CD4-positive, alpha-beta T cell (primary cell): Measurements from ENCODE around the gene TIMM17A. TPM values are rescaled to one million over a fixed set of nuclear protein-coding genes. Genes with fewer than 3 reads are reported as not detected.

Experiments used
- ATAC-seq: fragments of 200-7000 bp; cut with Tn5 transposase; one replicate; pipeline ENCODE4 v1.10.0; 2022; ENCODE audit warnings: mild to moderate bottlenecking; ENCODE audit not compliant: poor library complexity
- CTCF ChIA-PET: fragments of 350-600 bp; sonication (Branson Sonifier 250); formaldehyde crosslinking; loops from one replicate; lab custom pipeline; 2021; ENCODE audit warnings: antibody characterized with exemption, inconsistent platforms; lab: Charles Lee
- POLR2A ChIA-PET: fragments of 350-600 bp; sonication (Branson Sonifier 250); formaldehyde crosslinking; loops from one replicate; lab custom pipeline; 2021; ENCODE audit warnings: antibody characterized with exemption, inconsistent platforms; lab: Charles Lee
- DNase-seq, 14 experiments: peaks; one replicate each; pipeline ENCODE4 v3.0.0-alpha.2; 2013 to 2020; ENCODE audit warnings: mixed read lengths in 2 of 14
- H3K27ac ChIP-seq, 2 donors: one replicate each; pipeline versions ENCODE4 v1.5.1 to v1.7.0; 2013; ENCODE audit warnings: low read length in 2 of 2, low read depth in 1 of 2, mild to moderate bottlenecking in 1 of 2
- H3K27me3 ChIP-seq, 2 experiments: 1 replicate in 1 of 2; 2 replicates in 1 of 2; pipeline versions ENCODE4 v1.6.1 to v1.7.0; 2013; ENCODE audit warnings: low read length in 2 of 2, control low read depth in 1 of 2, mild to moderate bottlenecking in 1 of 2, moderate library complexity in 1 of 2; ENCODE audit not compliant: insufficient read depth in 2 of 2, control insufficient read depth in 1 of 2
- H3K36me3 ChIP-seq: one replicate; pipeline ENCODE4 v1.6.1; 2013; ENCODE audit warnings: low read length, control low read depth; ENCODE audit not compliant: insufficient read depth
- H3K4me1 ChIP-seq: one replicate; pipeline ENCODE4 v1.6.1; 2013; ENCODE audit warnings: low read length, control low read depth; ENCODE audit not compliant: insufficient read depth
- H3K4me3 ChIP-seq: one replicate; pipeline ENCODE4 v1.5.1; 2013; ENCODE audit warnings: mild to moderate bottlenecking, low read length, moderate library complexity
- H3K9me3 ChIP-seq, 2 experiments: 1 replicate in 1 of 2; 2 replicates in 1 of 2; pipeline versions ENCODE4 v1.6.1 to v1.7.0; 2013; ENCODE audit warnings: low read length in 2 of 2, mild to moderate bottlenecking in 2 of 2, control low read depth in 1 of 2, moderate library complexity in 1 of 2; ENCODE audit not compliant: control insufficient read depth in 1 of 2, insufficient read depth in 1 of 2
- H3K27ac Mint-ChIP-seq: one replicate; pipeline ENCODE4 v1.8.0; 2020; ENCODE audit warnings: mixed read lengths
- H3K27me3 Mint-ChIP-seq: one replicate; pipeline ENCODE4 v1.8.0; 2021; ENCODE audit warnings: mixed read lengths
- H3K36me3 Mint-ChIP-seq: one replicate; pipeline ENCODE4 v1.8.0; 2021; ENCODE audit warnings: low read depth, mixed read lengths
- H3K4me1 Mint-ChIP-seq: one replicate; pipeline ENCODE4 v1.8.0; 2021; ENCODE audit warnings: low read depth, mixed read lengths
- H3K4me3 Mint-ChIP-seq: one replicate; pipeline ENCODE4 v1.8.0; 2020; ENCODE audit warnings: mild to moderate bottlenecking, mixed read lengths
- H3K9me3 Mint-ChIP-seq: one replicate; pipeline ENCODE4 v1.8.0; 2020; ENCODE audit warnings: mixed read lengths
- intact Hi-C, 2 experiments: fragments of 100-400 bp; cut with DNase I in 1 of 2; cut with micrococcal nuclease in 1 of 2; formaldehyde crosslinking; loops; one replicate each; pipeline versions ENCODE4 v1.15.1 to v1.9.0; 2023 to 2025; cut with DNase I, micrococcal nuclease
- total RNA-seq, 174 experiments: library from RNA in 2 of 174; stranded (reverse) in 2 of 174; gene quantifications; one replicate each; pipeline ENCODE4 v1.2.3 and lab custom pipeline; 2021 to 2026
- TF ChIP-seq, protein P1 (sequence below): fragments of 200-600 bp; IDR thresholded peaks from one replicate; pipeline ENCODE4 v1.8.0; 2022; ENCODE audit warnings: antibody characterized with exemption, mild to moderate bottlenecking

Gene TIMM17A
- total RNA-seq, 2 experiments from 2014 or later: 46.2 to 49.6 TPM

DNA sequence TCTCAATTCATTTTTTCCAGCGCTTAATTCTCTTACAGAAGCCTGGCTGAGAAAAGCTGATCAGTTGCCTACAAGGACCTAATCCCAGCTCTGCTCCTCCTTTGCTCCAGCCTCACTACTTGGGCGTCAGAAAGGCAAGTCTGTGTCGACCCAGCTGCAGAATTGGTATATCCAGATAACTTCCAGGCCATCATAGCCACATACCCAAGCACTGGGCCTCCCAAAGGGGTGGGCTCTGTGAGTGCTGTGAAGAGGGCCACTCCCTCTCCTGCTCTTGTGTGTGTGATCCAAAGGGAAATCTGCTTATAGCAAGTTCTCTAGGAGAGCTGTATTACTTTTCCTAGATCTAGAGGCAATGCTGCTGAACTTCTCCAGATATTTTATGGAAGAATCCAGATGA, 27.0 kb upstream of the TIMM17A start:
- Mint-ChIP-seq H3K36me3 (no peaks in the 10 kb centered on the region), H3K27ac (no peak overlapping the region), H3K27me3 (peaks cover 4% of the 10 kb centered on the region), H3K9me3 (no peaks in the 10 kb centered on the region), H3K4me3 (no peak overlapping the region), H3K4me1 (no peaks in the 10 kb centered on the region)
- ChIA-PET CTCF (no interaction called here), POLR2A (no interaction called here)
- no peaks in the 10 kb centered on the region for H3K36me3 ChIP-seq
- H3K27me3 ChIP-seq: peaks cover 8 to 11% of the 10 kb centered on the region in 2 experiments
- intact Hi-C loops: no loop called here
- H3K4me1 ChIP-seq: no peaks in the 10 kb centered on the region
- TF ChIP-seq, protein P1, sequence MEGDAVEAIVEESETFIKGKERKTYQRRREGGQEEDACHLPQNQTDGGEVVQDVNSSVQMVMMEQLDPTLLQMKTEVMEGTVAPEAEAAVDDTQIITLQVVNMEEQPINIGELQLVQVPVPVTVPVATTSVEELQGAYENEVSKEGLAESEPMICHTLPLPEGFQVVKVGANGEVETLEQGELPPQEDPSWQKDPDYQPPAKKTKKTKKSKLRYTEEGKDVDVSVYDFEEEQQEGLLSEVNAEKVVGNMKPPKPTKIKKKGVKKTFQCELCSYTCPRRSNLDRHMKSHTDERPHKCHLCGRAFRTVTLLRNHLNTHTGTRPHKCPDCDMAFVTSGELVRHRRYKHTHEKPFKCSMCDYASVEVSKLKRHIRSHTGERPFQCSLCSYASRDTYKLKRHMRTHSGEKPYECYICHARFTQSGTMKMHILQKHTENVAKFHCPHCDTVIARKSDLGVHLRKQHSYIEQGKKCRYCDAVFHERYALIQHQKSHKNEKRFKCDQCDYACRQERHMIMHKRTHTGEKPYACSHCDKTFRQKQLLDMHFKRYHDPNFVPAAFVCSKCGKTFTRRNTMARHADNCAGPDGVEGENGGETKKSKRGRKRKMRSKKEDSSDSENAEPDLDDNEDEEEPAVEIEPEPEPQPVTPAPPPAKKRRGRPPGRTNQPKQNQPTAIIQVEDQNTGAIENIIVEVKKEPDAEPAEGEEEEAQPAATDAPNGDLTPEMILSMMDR: no peak
- no peak overlapping the region for H3K4me3 ChIP-seq
- H3K27ac ChIP-seq: no peak overlapping the region
- DNase-seq (no peak), ATAC-seq (no peak)
- H3K9me3 ChIP-seq: no peaks in the 10 kb centered on the region

DNA sequence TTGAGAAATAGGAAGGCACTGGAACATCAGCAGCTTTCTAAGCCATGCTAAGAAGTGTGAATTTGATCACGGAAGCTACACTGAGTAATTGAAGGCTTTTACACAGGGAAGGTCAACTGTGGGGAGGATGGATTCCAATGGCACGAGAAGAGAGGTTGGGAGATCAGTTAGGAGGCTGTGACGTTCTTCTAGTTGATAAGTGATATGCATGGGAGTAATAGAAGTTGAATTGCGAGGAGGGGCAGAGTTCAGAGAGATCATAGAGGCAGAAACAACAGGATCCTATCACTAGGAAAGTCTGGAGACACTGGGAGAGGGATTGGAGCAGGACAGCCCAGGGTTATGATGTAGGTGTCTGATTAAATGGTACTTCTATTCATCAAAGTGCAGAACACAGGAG, 25.2 kb upstream of the TIMM17A start:
- H3K4me1 ChIP-seq: no peaks in the 10 kb centered on the region
- no peak overlapping the region for H3K4me3 Mint-ChIP-seq
- peaks cover 7% of the 10 kb centered on the region for H3K27me3 Mint-ChIP-seq
- H3K9me3 ChIP-seq: no peaks in the 10 kb centered on the region
- H3K4me1 Mint-ChIP-seq: no peaks in the 10 kb centered on the region
- TF ChIP-seq, protein P1: no peak
- POLR2A ChIA-PET: no interaction called here
- intact Hi-C loops: no loop called here
- no peaks in the 10 kb centered on the region for H3K36me3 Mint-ChIP-seq
- no peaks in the 10 kb centered on the region for H3K36me3 ChIP-seq
- DNase-seq (no peak), ATAC-seq (no peak)
- H3K27ac Mint-ChIP-seq: no peak overlapping the region
- no peak overlapping the region for H3K27ac ChIP-seq
- H3K9me3 Mint-ChIP-seq: no peaks in the 10 kb centered on the region
- no peak overlapping the region for H3K4me3 ChIP-seq
- peaks cover 8 to 11% of the 10 kb centered on the region in 2 experiments for H3K27me3 ChIP-seq
- CTCF ChIA-PET: no interaction called here

DNA sequence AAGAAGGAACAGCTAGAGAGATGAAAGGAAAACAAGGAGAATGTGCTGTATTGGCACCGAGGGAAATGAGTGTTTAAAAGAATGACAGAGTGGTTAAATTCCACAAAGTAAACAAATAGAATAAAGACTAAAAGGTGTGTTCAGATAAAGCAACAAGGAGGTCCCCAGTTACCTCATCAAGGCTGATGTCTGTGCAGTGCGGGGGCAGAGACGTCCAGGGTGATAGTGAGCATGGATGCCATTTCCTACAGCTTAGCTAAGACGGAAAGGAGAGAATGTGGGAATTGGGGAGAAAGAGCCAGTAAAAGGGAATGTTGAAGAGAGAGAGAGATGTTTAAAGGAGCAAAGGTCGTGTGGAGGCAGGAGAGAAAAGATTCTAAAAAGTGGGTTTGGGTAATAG, 24.5 kb upstream of the TIMM17A start:
- intact Hi-C loops: no loop called here
- H3K4me3 ChIP-seq: no peak overlapping the region
- Mint-ChIP-seq H3K27ac (no peak overlapping the region), H3K27me3 (peaks cover 5% of the 10 kb centered on the region), H3K36me3 (no peaks in the 10 kb centered on the region), H3K4me3 (no peak overlapping the region), H3K9me3 (no peaks in the 10 kb centered on the region), H3K4me1 (no peaks in the 10 kb centered on the region)
- ChIA-PET CTCF (no interaction called here), POLR2A (no interaction called here)
- H3K9me3 ChIP-seq: no peaks in the 10 kb centered on the region
- ATAC-seq (no peak), DNase-seq (no peak)
- H3K27ac ChIP-seq: no peak overlapping the region
- TF ChIP-seq, protein P1: no peak
- H3K36me3 ChIP-seq: no peaks in the 10 kb centered on the region
- H3K4me1 ChIP-seq: no peaks in the 10 kb centered on the region
- peaks cover 8 to 11% of the 10 kb centered on the region in 2 experiments for H3K27me3 ChIP-seq
